GM12878 (cell line): ENCODE measurements around the gene GRIK3. TPM values are rescaled to one million over a fixed set of nuclear protein-coding genes. Genes with fewer than 3 reads are reported as not detected.

Experiments
- ATAC-seq: fragments of 200-7000 bp; cut with Tn5 transposase; 3 replicates; pipeline ENCODE4 v1.9.1; 2020; ENCODE audit warnings: mild to moderate bottlenecking, moderate library complexity
- BruUV-seq: library from RNA; stranded (reverse); fragments of 400-500 nt; replicated peaks from 2 replicates; lab custom pipeline; 2021; lab: Mats Ljungman, UMichigan
- CTCF ChIA-PET: fragments of 300-600 bp; sonication (Branson Sonifier 250); formaldehyde crosslinking; extraction: SDS; loops from one replicate; lab custom pipeline; 2021; ENCODE audit warnings: inconsistent platforms; lab: Yijun Ruan, JAX
- POLR2A ChIA-PET: fragments of 350-600 bp; formaldehyde crosslinking; extraction: SDS; loops from one replicate; lab custom pipeline; 2021; ENCODE audit warnings: inconsistent platforms; lab: Charles Lee
- RAD21 ChIA-PET: fragments of 300-600 bp; sonication (Branson Sonifier 250); formaldehyde crosslinking; loops from one replicate; lab custom pipeline; 2023; ENCODE audit warnings: antibody characterized with exemption; ENCODE audit not compliant: unreplicated experiment; lab: Charles Lee
- SMC1A ChIA-PET: fragments of 300-600 bp; sonication (Branson Sonifier 250); formaldehyde crosslinking; loops from one replicate; lab custom pipeline; 2023; ENCODE audit not compliant: unreplicated experiment, uncharacterized antibody; lab: Charles Lee
- DNase-seq: peaks from one replicate; pipeline ENCODE4 v3.0.0-alpha.2; 2011; ENCODE audit warnings: low read depth, low spot score
- FAIRE-seq: peaks from 3 replicates; lab custom pipeline; 2011; peaks lifted over from hg19 to GRCh38; lab: Jason Lieb, UNC
- H2AFZ ChIP-seq: 2 replicates; pipeline ENCODE4 v1.6.0; 2011; ENCODE audit warnings: low read depth, low read length, control low read depth; ENCODE audit not compliant: control insufficient read depth
- H3K27ac ChIP-seq: 2 replicates; pipeline ENCODE4 v1.5.1; 2011; ENCODE audit warnings: control low read depth; ENCODE audit not compliant: control insufficient read depth, insufficient read depth
- H3K27me3 ChIP-seq, 2 experiments: replicated peaks in 1 of 2; 2 replicates each; pipeline versions ENCODE4 v1.6.0 to v1.6.1; 2011; ENCODE audit warnings: low read length in 1 of 2; ENCODE audit not compliant: control insufficient read depth in 2 of 2, insufficient read depth in 2 of 2
- H3K36me3 ChIP-seq, 2 experiments: 2 replicates each; pipeline ENCODE4 v1.5.1; 2011; ENCODE audit warnings: low read length in 1 of 2; ENCODE audit not compliant: control insufficient read depth in 2 of 2, insufficient read depth in 2 of 2
- H3K4me1 ChIP-seq: 2 replicates; pipeline ENCODE4 v1.6.1; 2011; ENCODE audit warnings: mild to moderate bottlenecking, low read length, moderate library complexity, mixed read lengths; ENCODE audit not compliant: control insufficient read depth, insufficient read depth
- H3K4me2 ChIP-seq: 2 replicates; pipeline ENCODE4 v1.6.0; 2011; ENCODE audit warnings: control low read depth; ENCODE audit not compliant: control insufficient read depth, insufficient read depth
- H3K4me3 ChIP-seq: fragments of 200-600 bp; sonication (generic); 2 replicates; pipeline ENCODE4 v1.5.1; 2016
- H3K79me2 ChIP-seq: 2 replicates; pipeline ENCODE4 v1.6.0; 2011; ENCODE audit warnings: low read length; ENCODE audit not compliant: control insufficient read depth, insufficient read depth
- H3K9ac ChIP-seq: 2 replicates; pipeline ENCODE4 v1.8.0; 2011; ENCODE audit warnings: low read length, control low read depth, mixed read lengths; ENCODE audit not compliant: control insufficient read depth, insufficient read depth
- H3K9me3 ChIP-seq: replicated peaks from 3 replicates; pipeline ENCODE4 v1.5.1; 2011; ENCODE audit warnings: mild to moderate bottlenecking, low read length; ENCODE audit not compliant: control insufficient read depth, insufficient read depth
- H4K20me1 ChIP-seq: 2 replicates; pipeline ENCODE4 v1.6.0; 2011; ENCODE audit not compliant: control insufficient read depth, insufficient read depth
- BHLHE40 ChIP-seq, 2 experiments: fragments of 450-650 bp in 1 of 2; IDR thresholded peaks; 2 replicates each; pipeline ENCODE4 v1.6.1; 2011 to 2017; ENCODE audit warnings: low read depth in 2 of 2, borderline replicate concordance in 1 of 2, improper control_type of control experiment in 1 of 2, low read length in 1 of 2, mild to moderate bottlenecking in 1 of 2
- BMI1 ChIP-seq: fragments of 450-650 bp; IDR thresholded peaks from 2 replicates; pipeline ENCODE4 v1.6.1; 2016; ENCODE audit warnings: mild to moderate bottlenecking, moderate library complexity, borderline replicate concordance
- CREB1 ChIP-seq: IDR thresholded peaks from 2 replicates; pipeline ENCODE4 v1.6.1; 2012; ENCODE audit warnings: low read depth, mild to moderate bottlenecking, inconsistent platforms
- EGR1 ChIP-seq, 2 experiments: IDR thresholded peaks; 1 replicate in 1 of 2; 2 replicates in 1 of 2; pipeline ENCODE4 v1.6.1; 2011 to 2012; ENCODE audit warnings: low read depth in 2 of 2, low read length in 2 of 2, borderline replicate concordance in 1 of 2, mild to moderate bottlenecking in 1 of 2, moderate library complexity in 1 of 2
- EP300 ChIP-seq, 2 experiments: fragments of 150-350 bp in 1 of 2; IDR thresholded peaks; 2 replicates each; pipeline ENCODE4 v1.6.1; 2011 to 2012; ENCODE audit warnings: low read depth in 2 of 2, low read length in 2 of 2, borderline replicate concordance in 1 of 2, improper control_type of control experiment in 1 of 2, inconsistent platforms in 1 of 2; ENCODE audit not compliant: control insufficient read depth in 1 of 2
- EZH2 ChIP-seq: IDR thresholded peaks from 2 replicates; pipeline ENCODE4 v1.6.1; 2012; ENCODE audit warnings: low read depth, mild to moderate bottlenecking, control low read depth, inconsistent platforms, low read length, borderline replicate concordance; ENCODE audit not compliant: control insufficient read depth
- FOS ChIP-seq: IDR thresholded peaks from 3 replicates; pipeline ENCODE4 v1.6.1; 2011; ENCODE audit warnings: borderline replicate concordance; ENCODE audit not compliant: insufficient read length; ENCODE audit errors: extremely low read depth
- HCFC1 ChIP-seq: fragments of 150-350 bp; IDR thresholded peaks from 2 replicates; pipeline ENCODE4 v1.6.1; 2014; ENCODE audit warnings: low read length
- HDGF ChIP-seq: fragments of 450-650 bp; IDR thresholded peaks from 2 replicates; pipeline ENCODE4 v1.6.1; 2016; ENCODE audit warnings: antibody characterized with exemption
- MXI1 ChIP-seq: fragments of 150-350 bp; IDR thresholded peaks from 2 replicates; pipeline ENCODE4 v1.6.1; 2011; ENCODE audit warnings: low read depth, mild to moderate bottlenecking, inconsistent platforms, low read length, improper control_type of control experiment
- NR2C2 ChIP-seq: IDR thresholded peaks from 2 replicates; pipeline ENCODE4 v1.6.1; 2011; ENCODE audit warnings: borderline replicate concordance, low read depth; ENCODE audit not compliant: control insufficient read depth, insufficient read length
- POLR2A ChIP-seq: IDR thresholded peaks from 2 replicates; pipeline ENCODE4 v1.6.1; 2011; ENCODE audit warnings: low read depth, mild to moderate bottlenecking, low read length
- SMAD5 ChIP-seq: IDR thresholded peaks from 2 replicates; pipeline ENCODE4 v1.6.1; 2016; ENCODE audit warnings: antibody characterized with exemption, low read depth
- SP1 ChIP-seq: IDR thresholded peaks from one replicate; pipeline ENCODE4 v1.6.1; 2011; ENCODE audit warnings: low read depth, low read length
- TAF1 ChIP-seq: IDR thresholded peaks from 2 replicates; pipeline ENCODE4 v1.6.1; 2011; ENCODE audit warnings: mild to moderate bottlenecking, low read depth, low read length, borderline replicate concordance
- TCF7 ChIP-seq: IDR thresholded peaks from 2 replicates; pipeline ENCODE4 v1.6.1; 2014; ENCODE audit warnings: antibody characterized with exemption, borderline replicate concordance
- WRNIP1 ChIP-seq: IDR thresholded peaks from 2 replicates; pipeline ENCODE4 v1.6.1; 2011; ENCODE audit warnings: low read depth, low read length, improper control_type of control experiment, borderline replicate concordance
- WGBS: methylation state at CpG from one replicate; pipeline ENCODE4 v1.1.6; 2016; ENCODE audit warnings: low lambda C conversion rate; ENCODE audit not compliant: insufficient replicate concordance, insufficient coverage; ENCODE audit errors: missing lambda C conversion rate; 5-methylcytosine and 5-hydroxymethylcytosine counted together
- in situ Hi-C: fragments of 300-500 bp; cut with MboI; formaldehyde crosslinking; loops from 9 replicates; pipeline ENCODE4 v1.14.3; 2018; ENCODE audit warnings: mixed read lengths
- intact Hi-C: fragments of 100-400 bp; cut with micrococcal nuclease; formaldehyde crosslinking; loops from one replicate; pipeline ENCODE4 v1.14.2; 2022; ENCODE audit not compliant: unreplicated experiment
- polyA plus RNA-seq, 11 experiments: library from polyadenylated mRNA; depleted of rRNA in 4 of 11; unstranded in 6 of 11; stranded (reverse) in 5 of 11; fragments of >200 nt; fragmentation: Nextera tagmentation in 4 of 11; fragmentation: Illumina TruSeq in 1 of 11; extraction: Ambion mirVana in 4 of 11; extraction: Trizol in 1 of 11; gene quantifications; 1 replicate in 1 of 11; 2 replicates in 10 of 11; pipeline versions ENCODE4 v1.2.1 to v1.2.3, GENCODE V29; 2011 to 2016; ENCODE audit warnings: inconsistent platforms in 2 of 11, missing spikeins in 2 of 11, low read depth in 1 of 11
- total RNA-seq, 4 experiments: library from RNA; depleted of rRNA in 3 of 4; stranded (reverse); fragments of >200 nt in 3 of 4; fragmentation: Illumina TruSeq in 1 of 4; extraction: Trizol in 1 of 4; gene quantifications; 2 replicates each; pipeline versions ENCODE4 v1.2.1 to v1.2.3, GENCODE V29; 2013 to 2021
- TF ChIP-seq, protein P1 (sequence below): fragments of 450-650 bp; IDR thresholded peaks from 2 replicates; pipeline ENCODE4 v1.6.1; 2017; ENCODE audit warnings: mild to moderate bottlenecking
- TF ChIP-seq, protein P2 (sequence below): fragments of 450-650 bp; IDR thresholded peaks from 2 replicates; pipeline ENCODE4 v1.6.1; 2017; ENCODE audit warnings: mild to moderate bottlenecking, moderate library complexity
- TF ChIP-seq, protein P3 (sequence below): IDR thresholded peaks from 2 replicates; pipeline ENCODE4 v1.6.1; 2011; ENCODE audit warnings: low read depth, low read length, improper control_type of control experiment, borderline replicate concordance

GRIK3 gene
- total and polyA plus RNA-seq, 10 of the 15 experiments (the other 5 are each of a cell fraction or from before 2014, with no cell fraction given), result not detected

DNA sequence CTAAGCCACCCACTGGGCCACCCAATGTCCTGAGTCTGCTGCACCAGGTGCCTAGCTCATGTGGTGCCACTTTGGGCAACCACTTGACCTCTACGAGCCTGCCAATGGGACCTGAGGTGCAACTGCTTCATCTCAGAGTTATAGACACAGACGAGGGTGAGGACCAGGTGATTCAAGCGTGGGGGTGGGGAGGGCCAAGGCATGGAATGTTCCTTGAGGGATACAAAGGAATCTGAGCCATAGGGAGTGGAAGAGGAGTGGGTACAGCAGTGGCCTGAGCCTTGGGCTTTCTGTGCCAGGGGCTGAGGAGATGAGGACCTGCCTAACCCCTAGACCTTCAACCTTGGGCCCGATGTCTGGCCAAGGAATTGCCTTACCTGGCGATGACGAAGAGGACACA is 209.1 kb downstream of the GRIK3 start:
- ATAC-seq (no peak), FAIRE-seq (no peak), DNase-seq (no peak)
- in situ Hi-C loops (no loop called here), intact Hi-C loops (no loop called here)
- Histone ChIP-seq H2AFZ (no peak overlapping the region), H3K4me2 (no peak overlapping the region), H3K27me3 (peaks cover 2 to 6% of the 10 kb centered on the region in 2 experiments; a peak in 3 of 4 replicates), H3K4me3 (no peak overlapping the region), H3K27ac (no peak overlapping the region), H3K9ac (no peak overlapping the region), H3K79me2 (no peaks in the 10 kb centered on the region), H3K9me3 (no peaks in the 10 kb centered on the region), H4K20me1 (no peaks in the 10 kb centered on the region), H3K36me3 (no peaks in the 10 kb centered on the region), H3K4me1 (no peaks in the 10 kb centered on the region)
- CTCF ChIA-PET, result no interaction called here
- 11% methylated on average over 6 of the region's 6 CpGs for WGBS
- SMC1A ChIA-PET, result no interaction called here
- POLR2A ChIA-PET, result no interaction called here
- RAD21 ChIA-PET, result no interaction called here
- no TSS peak for BruUV-seq
- TF ChIP-seq, protein P1, sequence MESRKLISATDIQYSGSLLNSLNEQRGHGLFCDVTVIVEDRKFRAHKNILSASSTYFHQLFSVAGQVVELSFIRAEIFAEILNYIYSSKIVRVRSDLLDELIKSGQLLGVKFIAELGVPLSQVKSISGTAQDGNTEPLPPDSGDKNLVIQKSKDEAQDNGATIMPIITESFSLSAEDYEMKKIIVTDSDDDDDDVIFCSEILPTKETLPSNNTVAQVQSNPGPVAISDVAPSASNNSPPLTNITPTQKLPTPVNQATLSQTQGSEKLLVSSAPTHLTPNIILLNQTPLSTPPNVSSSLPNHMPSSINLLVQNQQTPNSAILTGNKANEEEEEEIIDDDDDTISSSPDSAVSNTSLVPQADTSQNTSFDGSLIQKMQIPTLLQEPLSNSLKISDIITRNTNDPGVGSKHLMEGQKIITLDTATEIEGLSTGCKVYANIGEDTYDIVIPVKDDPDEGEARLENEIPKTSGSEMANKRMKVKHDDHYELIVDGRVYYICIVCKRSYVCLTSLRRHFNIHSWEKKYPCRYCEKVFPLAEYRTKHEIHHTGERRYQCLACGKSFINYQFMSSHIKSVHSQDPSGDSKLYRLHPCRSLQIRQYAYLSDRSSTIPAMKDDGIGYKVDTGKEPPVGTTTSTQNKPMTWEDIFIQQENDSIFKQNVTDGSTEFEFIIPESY, result no peak
- TF ChIP-seq TAF1 (no peak), MXI1 (no peak), HCFC1 (no peak), FOS (no peak), EZH2 (no peak), HDGF (no peak), BMI1 (no peak), EGR1 (IDR thresholded peaks at IDR 0.05; ENCODE audit: borderline replicate concordance in 1 of 2, low read depth in 2 of 2, low read length in 2 of 2) (no peak), EP300 (IDR thresholded peaks at IDR 0.05; ENCODE audit: borderline replicate concordance in 1 of 2, control insufficient read depth in 1 of 2, low read depth in 2 of 2, low read length in 2 of 2) (no peak), SMAD5 (no peak), WRNIP1 (no peak), NR2C2 (no peak), POLR2A (no peak), TCF7 (no peak), SP1 (no peak), BHLHE40 (IDR thresholded peaks at IDR 0.05; ENCODE audit: borderline replicate concordance in 1 of 2, low read depth in 2 of 2, low read length in 1 of 2) (no peak), CREB1 (no peak)
- TF ChIP-seq, protein P2, sequence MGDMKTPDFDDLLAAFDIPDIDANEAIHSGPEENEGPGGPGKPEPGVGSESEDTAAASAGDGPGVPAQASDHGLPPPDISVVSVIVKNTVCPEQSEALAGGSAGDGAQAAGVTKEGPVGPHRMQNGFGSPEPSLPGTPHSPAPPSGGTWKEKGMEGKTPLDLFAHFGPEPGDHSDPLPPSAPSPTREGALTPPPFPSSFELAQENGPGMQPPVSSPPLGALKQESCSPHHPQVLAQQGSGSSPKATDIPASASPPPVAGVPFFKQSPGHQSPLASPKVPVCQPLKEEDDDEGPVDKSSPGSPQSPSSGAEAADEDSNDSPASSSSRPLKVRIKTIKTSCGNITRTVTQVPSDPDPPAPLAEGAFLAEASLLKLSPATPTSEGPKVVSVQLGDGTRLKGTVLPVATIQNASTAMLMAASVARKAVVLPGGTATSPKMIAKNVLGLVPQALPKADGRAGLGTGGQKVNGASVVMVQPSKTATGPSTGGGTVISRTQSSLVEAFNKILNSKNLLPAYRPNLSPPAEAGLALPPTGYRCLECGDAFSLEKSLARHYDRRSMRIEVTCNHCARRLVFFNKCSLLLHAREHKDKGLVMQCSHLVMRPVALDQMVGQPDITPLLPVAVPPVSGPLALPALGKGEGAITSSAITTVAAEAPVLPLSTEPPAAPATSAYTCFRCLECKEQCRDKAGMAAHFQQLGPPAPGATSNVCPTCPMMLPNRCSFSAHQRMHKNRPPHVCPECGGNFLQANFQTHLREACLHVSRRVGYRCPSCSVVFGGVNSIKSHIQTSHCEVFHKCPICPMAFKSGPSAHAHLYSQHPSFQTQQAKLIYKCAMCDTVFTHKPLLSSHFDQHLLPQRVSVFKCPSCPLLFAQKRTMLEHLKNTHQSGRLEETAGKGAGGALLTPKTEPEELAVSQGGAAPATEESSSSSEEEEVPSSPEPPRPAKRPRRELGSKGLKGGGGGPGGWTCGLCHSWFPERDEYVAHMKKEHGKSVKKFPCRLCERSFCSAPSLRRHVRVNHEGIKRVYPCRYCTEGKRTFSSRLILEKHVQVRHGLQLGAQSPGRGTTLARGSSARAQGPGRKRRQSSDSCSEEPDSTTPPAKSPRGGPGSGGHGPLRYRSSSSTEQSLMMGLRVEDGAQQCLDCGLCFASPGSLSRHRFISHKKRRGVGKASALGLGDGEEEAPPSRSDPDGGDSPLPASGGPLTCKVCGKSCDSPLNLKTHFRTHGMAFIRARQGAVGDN, result no peak
- TF ChIP-seq, protein P3, sequence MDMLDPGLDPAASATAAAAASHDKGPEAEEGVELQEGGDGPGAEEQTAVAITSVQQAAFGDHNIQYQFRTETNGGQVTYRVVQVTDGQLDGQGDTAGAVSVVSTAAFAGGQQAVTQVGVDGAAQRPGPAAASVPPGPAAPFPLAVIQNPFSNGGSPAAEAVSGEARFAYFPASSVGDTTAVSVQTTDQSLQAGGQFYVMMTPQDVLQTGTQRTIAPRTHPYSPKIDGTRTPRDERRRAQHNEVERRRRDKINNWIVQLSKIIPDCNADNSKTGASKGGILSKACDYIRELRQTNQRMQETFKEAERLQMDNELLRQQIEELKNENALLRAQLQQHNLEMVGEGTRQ, result no peak
